ENCODE measurements around the gene TROAP. TPM values are rescaled to one million over a fixed set of nuclear protein-coding genes. Genes with fewer than 3 reads are reported as not detected.

Gene TROAP
- total and polyA plus RNA-seq, 7 experiments from 2014 or later: 0.21 to 58.2 (median 1.3) TPM; not detected in 2

DNA sequence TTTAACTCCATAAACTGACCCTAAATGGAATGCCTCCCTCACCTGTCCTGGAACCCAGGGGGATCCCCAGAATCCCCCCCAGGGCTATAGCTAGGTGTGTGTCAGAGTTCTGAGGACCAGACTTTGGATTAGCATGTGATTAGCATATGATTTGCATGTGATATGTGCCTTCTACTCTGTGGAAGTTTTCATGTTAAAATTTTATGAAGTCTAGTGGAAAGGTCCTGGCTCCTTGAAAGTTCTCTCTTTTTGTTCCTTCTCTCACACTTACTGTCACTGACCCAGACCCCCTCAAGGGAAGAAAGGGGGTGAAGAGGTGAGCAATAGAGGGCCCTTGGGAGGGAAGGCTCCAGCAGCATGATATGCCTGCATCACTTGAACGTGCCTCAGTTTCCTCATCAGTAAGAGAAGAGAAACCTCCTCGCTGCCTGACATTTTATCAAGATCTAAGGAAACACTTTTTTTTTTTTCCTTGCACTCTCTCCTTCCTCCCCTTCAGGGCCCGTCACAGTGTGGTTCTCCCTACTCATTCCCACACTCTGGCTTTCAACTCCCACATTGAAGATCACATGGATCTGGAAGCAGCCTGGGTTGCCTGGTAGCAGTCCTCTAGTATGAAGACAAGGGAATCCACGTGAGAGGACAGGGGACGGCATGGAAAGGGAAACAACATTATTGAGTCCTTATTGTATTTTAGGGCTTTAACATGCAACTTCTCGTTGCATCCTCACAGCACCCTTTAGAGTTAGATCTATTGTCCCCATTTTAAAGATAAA lies 17.2 kb downstream of the TROAP start:
- Histone ChIP-seq H3K4me3 (ENCODE audit: low read length) (no peak overlapping the region), H3K36me3 (ENCODE audit: control insufficient read depth in 2 of 3, insufficient read depth in 3 of 3, low read length in 3 of 3) (no peaks in the 10 kb centered on the region), H3K9me3 (ENCODE audit: control insufficient read depth in 2 of 3, low read length in 3 of 3) (no peaks in the 10 kb centered on the region), H3K4me1 (ENCODE audit: control insufficient read depth in 2 of 2, insufficient read depth in 2 of 2, low read length in 2 of 2) (peaks cover 27 to 32% of the 10 kb centered on the region in 2 donors), H3K27ac (ENCODE audit: low read depth, low read length) (no peak overlapping the region), H3K27me3 (ENCODE audit: control insufficient read depth in 2 of 2, insufficient read depth in 2 of 2, low read length in 2 of 2) (peaks cover 0 to 28% of the 10 kb centered on the region in 2 donors)
- ChIA-PET CTCF (interaction anchor here (3.6 kb wide), 1 partner anchor 13 kb away, joined by 15 read pairs; no protein-coding TSS in a partner anchor), POLR2A (no interaction called here)
- DNase-seq (no peak), ATAC-seq (no peak)
- Mint-ChIP-seq H3K9me3 (peaks cover 0 to 2% (median 0%) of the 10 kb centered on the region in 11 donors), H3K27ac (no peak overlapping the region), H3K4me1 (peaks cover 11 to 53% (median 40%) of the 10 kb centered on the region in 7 donors), H3K27me3 (peaks cover 52 to 88% (median 62%) of the 10 kb centered on the region in 5 donors), H3K4me3 (peak overlapping the region in 2 of 10 donors; percentile 19 to 20), H3K36me3 (no peaks in the 10 kb centered on the region)
- intact Hi-C loops (cut with micrococcal nuclease): no loop called here

DNA sequence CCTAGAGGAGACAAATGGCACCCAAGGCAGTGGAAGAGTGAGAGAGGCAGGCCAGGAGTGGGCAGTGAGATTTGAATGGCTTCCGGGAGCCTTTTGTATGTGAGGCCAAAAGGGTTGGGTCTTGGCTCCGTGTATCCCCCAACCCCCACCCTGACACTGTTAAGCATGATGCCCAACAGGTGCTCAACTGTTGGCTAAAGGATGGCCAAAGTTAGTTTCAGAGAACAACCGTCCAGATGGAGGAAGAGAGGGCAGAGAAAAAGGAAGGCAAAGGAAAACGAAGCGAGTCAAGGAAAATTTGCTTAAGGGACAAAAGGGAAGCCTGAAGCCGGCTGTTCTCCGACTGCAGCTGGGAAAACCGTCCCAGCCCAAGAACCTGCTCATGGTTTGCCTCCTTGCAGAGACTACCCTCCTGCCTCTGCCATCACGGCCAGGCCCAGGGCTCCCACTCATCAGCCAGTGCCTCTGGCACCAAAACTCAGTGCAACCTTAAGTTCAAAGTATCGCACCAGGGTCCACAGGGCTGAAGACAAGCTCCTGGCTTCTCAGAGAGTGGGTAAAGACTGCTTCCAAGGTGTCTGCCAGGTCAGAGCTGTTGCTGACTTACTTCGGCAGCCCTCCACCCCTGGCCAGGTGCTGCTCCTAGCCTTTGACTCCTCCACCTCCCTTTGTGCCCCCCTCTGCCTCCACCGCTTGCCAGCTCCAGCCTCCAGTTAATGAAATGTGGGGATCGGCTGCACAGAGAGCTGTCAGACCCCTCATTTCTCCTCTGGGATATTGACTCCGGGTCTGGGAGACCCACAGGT lies 18.1 kb downstream of the TROAP start:
- no peaks in the 10 kb centered on the region for H3K36me3 Mint-ChIP-seq
- H3K9me3 Mint-ChIP-seq: peaks cover 0 to 1% (median 0%) of the 10 kb centered on the region in 11 donors
- H3K27me3 ChIP-seq (ENCODE audit: control insufficient read depth in 2 of 2, insufficient read depth in 2 of 2, low read length in 2 of 2): peaks cover 6 to 27% of the 10 kb centered on the region in 2 donors
- no peak for ATAC-seq
- no peaks in the 10 kb centered on the region for H3K9me3 ChIP-seq (ENCODE audit: control insufficient read depth in 2 of 3, low read length in 3 of 3)
- H3K36me3 ChIP-seq (ENCODE audit: control insufficient read depth in 2 of 3, insufficient read depth in 3 of 3, low read length in 3 of 3): no peaks in the 10 kb centered on the region
- peaks cover 11 to 56% (median 42%) of the 10 kb centered on the region in 7 donors for H3K4me1 Mint-ChIP-seq
- peak overlapping the region in 6 of 10 donors; percentile 19 to 92 (median 62) for H3K4me3 Mint-ChIP-seq
- peaks cover 34 to 40% of the 10 kb centered on the region in 2 donors for H3K4me1 ChIP-seq (ENCODE audit: control insufficient read depth in 2 of 2, insufficient read depth in 2 of 2, low read length in 2 of 2)
- intact Hi-C loops (cut with micrococcal nuclease): no loop called here
- H3K27ac ChIP-seq (ENCODE audit: low read depth, low read length): no peak overlapping the region
- POLR2A ChIA-PET: no interaction called here
- peaks cover 53 to 90% (median 63%) of the 10 kb centered on the region in 5 donors for H3K27me3 Mint-ChIP-seq
- no peak for DNase-seq
- H3K27ac Mint-ChIP-seq: peak overlapping the region in 1 of 9 donors; percentile 25
- H3K4me3 ChIP-seq (ENCODE audit: low read length): no peak overlapping the region
- CTCF ChIA-PET: interaction anchor here (0.8 to 3.6 kb wide), 5 partner anchors 8 to 171 kb away, joined by 3 to 21 read pairs (median 8); partner anchors contain the start of gene PRPH

DNA sequence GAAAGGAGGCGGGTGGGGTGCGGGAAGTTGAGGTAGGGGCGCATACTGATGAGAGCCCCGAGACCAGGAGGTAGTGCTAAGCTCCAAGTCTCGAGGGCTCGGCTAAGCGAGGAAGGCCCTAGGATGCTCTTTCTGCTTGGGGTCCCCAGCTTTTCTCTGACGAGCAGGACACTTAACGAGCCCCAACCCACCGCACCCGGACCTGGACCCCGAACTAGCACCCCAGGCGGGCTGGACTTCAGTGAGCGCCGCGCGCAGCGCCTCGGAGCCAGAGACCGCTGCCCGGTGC lies 18.7 kb downstream of the TROAP start:
- peaks cover 0 to 1% (median 0%) of the 10 kb centered on the region in 11 donors for H3K9me3 Mint-ChIP-seq
- peaks cover 37 to 43% of the 10 kb centered on the region in 2 donors for H3K4me1 ChIP-seq (ENCODE audit: control insufficient read depth in 2 of 2, insufficient read depth in 2 of 2, low read length in 2 of 2)
- H3K4me3 Mint-ChIP-seq: peak overlapping the region in 6 of 10 donors; percentile 47 to 92 (median 72)
- H3K4me3 ChIP-seq (ENCODE audit: low read length): no peak overlapping the region
- H3K9me3 ChIP-seq (ENCODE audit: control insufficient read depth in 2 of 3, low read length in 3 of 3): no peaks in the 10 kb centered on the region
- H3K36me3 Mint-ChIP-seq: no peaks in the 10 kb centered on the region
- no peak overlapping the region for H3K27ac ChIP-seq (ENCODE audit: low read depth, low read length)
- peaks cover 58 to 93% (median 67%) of the 10 kb centered on the region in 5 donors for H3K27me3 Mint-ChIP-seq
- H3K4me1 Mint-ChIP-seq: peaks cover 17 to 59% (median 46%) of the 10 kb centered on the region in 7 donors
- no peaks in the 10 kb centered on the region for H3K36me3 ChIP-seq (ENCODE audit: control insufficient read depth in 2 of 3, insufficient read depth in 3 of 3, low read length in 3 of 3)
- intact Hi-C loops (cut with micrococcal nuclease): loop anchor here (1.0 to 2.0 kb wide), 4 partner anchors 8 to 53 kb away; partner anchors contain the start of gene TROAP (in 1 of the 2)
- DNase-seq (no peak), ATAC-seq (no peak)
- H3K27me3 ChIP-seq (ENCODE audit: control insufficient read depth in 2 of 2, insufficient read depth in 2 of 2, low read length in 2 of 2): peaks cover 9 to 24% of the 10 kb centered on the region in 2 donors
- CTCF ChIA-PET: interaction anchor here (0.8 to 3.6 kb wide), 6 partner anchors 8 to 171 kb away, joined by 3 to 21 read pairs (median 7); partner anchors contain the start of gene PRPH
- POLR2A ChIA-PET: interaction anchor here (0.9 kb wide), 1 partner anchor 25 kb away, joined by 4 read pairs; the partner anchor contains the start of gene SPATS2
- no peak overlapping the region for H3K27ac Mint-ChIP-seq

DNA sequence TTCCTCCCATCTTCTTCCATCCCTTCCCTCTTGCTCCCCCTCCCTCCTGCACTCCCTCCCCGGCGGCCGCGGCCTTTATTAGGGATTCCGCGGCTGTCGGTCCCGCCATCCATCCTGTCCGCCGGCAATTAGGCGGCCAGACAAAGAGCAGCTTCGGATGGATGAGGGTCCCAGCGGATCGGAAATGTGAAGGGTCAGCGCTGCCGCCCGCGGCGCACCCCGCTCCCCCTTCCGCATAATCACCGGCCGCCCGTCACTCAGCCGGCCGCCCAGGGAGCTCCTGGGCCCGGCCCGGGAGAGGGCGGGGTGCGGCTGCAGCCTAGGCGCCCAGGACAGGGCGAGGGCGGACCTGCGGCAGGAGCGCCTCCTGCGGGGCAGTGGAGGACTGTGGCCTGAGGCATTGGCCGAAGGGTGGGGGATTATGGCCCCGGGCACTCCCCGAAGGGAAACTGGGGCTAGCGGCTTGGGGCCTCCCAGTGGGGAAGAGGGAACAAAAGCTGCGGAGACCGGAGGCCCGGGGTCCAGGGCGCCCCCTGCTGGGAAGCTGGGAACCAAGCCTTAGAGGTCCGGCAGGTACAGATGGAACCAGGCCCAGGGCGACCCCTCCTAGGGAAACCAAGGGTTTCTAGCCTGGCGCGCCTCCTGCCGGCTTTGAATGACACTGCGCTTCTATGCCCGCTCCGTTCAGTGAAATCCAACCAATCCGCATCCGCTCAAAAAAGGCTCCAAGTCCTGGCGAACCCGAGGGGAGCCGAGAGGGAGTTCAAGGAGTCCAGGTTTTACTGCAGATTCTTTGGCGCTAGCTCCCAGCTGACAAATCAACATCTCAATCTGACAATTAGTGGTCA lies 19.2 kb downstream of the TROAP start:
- peak overlapping the region; percentile 43 for H3K4me3 ChIP-seq (ENCODE audit: low read length)
- H3K36me3 Mint-ChIP-seq: no peaks in the 10 kb centered on the region

DNA sequence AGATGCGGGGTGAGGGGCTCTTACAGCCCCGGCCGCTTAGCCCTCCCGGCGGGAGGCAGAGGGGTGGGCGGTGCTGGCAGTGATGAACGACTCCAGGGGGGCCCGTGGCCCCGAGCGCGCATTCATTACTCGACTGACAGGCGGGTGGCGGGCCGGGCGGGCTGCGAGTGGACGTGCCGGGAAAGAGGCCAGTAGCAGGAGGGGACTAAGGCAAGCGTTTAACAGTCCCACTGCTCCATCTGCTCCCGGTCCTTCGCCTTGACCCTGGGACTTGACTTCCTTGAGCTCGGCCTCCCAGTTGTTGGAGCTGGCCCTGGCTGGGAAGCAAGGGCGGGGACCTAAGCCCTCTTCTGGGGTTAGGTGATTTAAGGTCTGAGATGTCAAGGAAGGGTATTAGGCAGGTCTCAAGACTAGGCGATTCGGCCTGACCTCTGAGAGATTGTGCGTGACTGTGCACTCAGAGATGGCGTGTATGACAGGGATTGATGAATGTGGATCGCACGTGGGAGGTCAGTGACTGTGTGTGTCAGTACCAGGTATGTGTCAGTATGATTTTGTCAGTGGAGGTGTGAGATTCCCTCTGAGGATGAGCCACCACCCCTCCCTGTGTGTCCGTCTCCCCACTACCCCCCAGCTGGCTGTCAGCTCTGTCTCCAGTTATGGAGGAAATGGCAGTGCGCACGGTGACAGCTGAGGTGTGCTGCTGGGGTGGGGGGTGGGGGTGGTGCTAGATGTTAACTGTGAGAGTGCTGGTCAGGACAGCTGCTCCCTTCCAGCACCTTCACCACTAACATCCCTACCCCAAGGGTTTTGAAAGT lies 20.1 kb downstream of the TROAP start:
- peak; percentile 6 for ATAC-seq

More for the DNA sequence above, 19.2 kb downstream of the TROAP start:
- Histone ChIP-seq H3K9me3 (ENCODE audit: control insufficient read depth in 2 of 3, low read length in 3 of 3) (no peaks in the 10 kb centered on the region), H3K27ac (ENCODE audit: low read depth, low read length) (no peak overlapping the region), H3K4me1 (ENCODE audit: control insufficient read depth in 2 of 2, insufficient read depth in 2 of 2, low read length in 2 of 2) (peaks cover 37 to 46% of the 10 kb centered on the region in 2 donors), H3K27me3 (ENCODE audit: control insufficient read depth in 2 of 2, insufficient read depth in 2 of 2, low read length in 2 of 2) (peaks cover 9 to 27% of the 10 kb centered on the region in 2 donors), H3K36me3 (ENCODE audit: control insufficient read depth in 2 of 3, insufficient read depth in 3 of 3, low read length in 3 of 3) (no peaks in the 10 kb centered on the region)
- Mint-ChIP-seq H3K27me3 (peaks cover 58 to 93% (median 67%) of the 10 kb centered on the region in 5 donors), H3K27ac (no peak overlapping the region), H3K9me3 (peaks cover 0 to 1% (median 0%) of the 10 kb centered on the region in 11 donors), H3K4me3 (peak overlapping the region; percentile 61 to 92 (median 76)), H3K4me1 (peaks cover 19 to 59% (median 46%) of the 10 kb centered on the region in 7 donors)
- ATAC-seq: peak; percentile 82
- peak; percentile 30 to 83 (median 61) for DNase-seq
- ChIA-PET POLR2A (interaction anchor here (0.9 kb wide), 1 partner anchor 25 kb away, joined by 4 read pairs; the partner anchor contains the start of gene SPATS2), CTCF (interaction anchor here (0.5 to 3.6 kb wide), 11 partner anchors 9 to 170 kb away, joined by 3 to 21 read pairs (median 5); partner anchors contain the start of genes PRPH and TROAP)
- intact Hi-C loops (cut with micrococcal nuclease): loop anchor here (1.0 to 2.0 kb wide), 4 partner anchors 9 to 54 kb away; partner anchors contain the start of gene TROAP (in 1 of the 2)

More for the DNA sequence above, 20.1 kb downstream of the TROAP start:
- Mint-ChIP-seq H3K27me3 (peaks cover 53 to 92% (median 64%) of the 10 kb centered on the region in 5 donors), H3K27ac (peak overlapping the region in 2 of 9 donors; percentile 26 to 55), H3K36me3 (no peaks in the 10 kb centered on the region), H3K9me3 (peaks cover 0 to 1% (median 0%) of the 10 kb centered on the region in 11 donors), H3K4me3 (peak overlapping the region; percentile 61 to 92 (median 76)), H3K4me1 (peaks cover 12 to 54% (median 41%) of the 10 kb centered on the region in 7 donors)
- Histone ChIP-seq H3K36me3 (ENCODE audit: control insufficient read depth in 2 of 3, insufficient read depth in 3 of 3, low read length in 3 of 3) (no peaks in the 10 kb centered on the region), H3K27ac (ENCODE audit: low read depth, low read length) (no peak overlapping the region), H3K4me1 (ENCODE audit: control insufficient read depth in 2 of 2, insufficient read depth in 2 of 2, low read length in 2 of 2) (peaks cover 44 to 51% of the 10 kb centered on the region in 2 donors), H3K27me3 (ENCODE audit: control insufficient read depth in 2 of 2, insufficient read depth in 2 of 2, low read length in 2 of 2) (peaks cover 13 to 33% of the 10 kb centered on the region in 2 donors), H3K4me3 (ENCODE audit: low read length) (peak overlapping the region; percentile 43), H3K9me3 (ENCODE audit: control insufficient read depth in 2 of 3, low read length in 3 of 3) (no peaks in the 10 kb centered on the region)
- ChIA-PET POLR2A (interaction anchor here (0.5 kb wide), 1 partner anchor 419 kb away, joined by 3 read pairs; no protein-coding TSS in a partner anchor), CTCF (interaction anchor here (0.5 to 3.6 kb wide), 11 partner anchors 8 to 75 kb away, joined by 3 to 21 read pairs (median 4); partner anchors contain the start of genes PRPH and TROAP)
- DNase-seq: peak in 1 of 9 donors; percentile 31
- intact Hi-C loops (cut with micrococcal nuclease): loop anchor here (1.0 to 2.0 kb wide), 4 partner anchors 10 to 55 kb away; partner anchors contain the start of gene TROAP (in 1 of the 2)
